H1 (cell line): ENCODE data around the gene VTN. TPM values are rescaled to one million over a fixed set of nuclear protein-coding genes. Genes with fewer than 3 reads are reported as not detected.

Experiments
- CTCF ChIA-PET: fragments of 300-600 bp; sonication (Branson Sonifier 250); formaldehyde crosslinking; loops from one replicate; lab custom pipeline; 2021; ENCODE audit not compliant: partially characterized antibody; lab: Charles Lee
- POLR2A ChIA-PET: fragments of 300-600 bp; sonication (Branson Sonifier 250); formaldehyde crosslinking; loops from one replicate; lab custom pipeline; 2021; ENCODE audit warnings: inconsistent platforms; ENCODE audit not compliant: partially characterized antibody; lab: Charles Lee
- DNase-seq, 2 experiments: peaks; one replicate each; pipeline versions ENCODE4 v3.0.0 to v3.0.0-alpha.2; 2010 to 2022; ENCODE audit warnings: low spot score in 2 of 2, low read depth in 1 of 2, mixed read lengths in 1 of 2
- FAIRE-seq: peaks from 2 replicates; lab custom pipeline; 2011; peaks lifted over from hg19 to GRCh38; lab: Jason Lieb, UNC
- H2AFZ ChIP-seq: 2 replicates; pipeline ENCODE4 v1.8.1; 2012; ENCODE audit warnings: low read length, inconsistent platforms
- H2AK5ac ChIP-seq: 2 replicates; pipeline ENCODE4 v1.6.1; 2013; ENCODE audit warnings: low read depth, low read length
- H2BK120ac ChIP-seq: replicated peaks from 2 replicates; pipeline ENCODE3; 2013; ENCODE audit warnings: low read depth, low read length, inconsistent platforms
- H2BK12ac ChIP-seq: 2 replicates; pipeline ENCODE4 v1.6.1; 2013; ENCODE audit warnings: low read depth, low read length
- H2BK15ac ChIP-seq: 2 replicates; pipeline ENCODE4 v1.6.1; 2013; ENCODE audit warnings: low read length
- H2BK20ac ChIP-seq: 2 replicates; pipeline ENCODE4 v1.6.1; 2013; ENCODE audit warnings: low read length
- H2BK5ac ChIP-seq: 2 replicates; pipeline ENCODE4 v1.6.1; 2013; ENCODE audit warnings: low read depth, low read length
- H3K14ac ChIP-seq: 2 replicates; pipeline ENCODE4 v1.6.1; 2013; ENCODE audit warnings: inconsistent platforms; ENCODE audit not compliant: insufficient read length
- H3K18ac ChIP-seq: 2 replicates; pipeline ENCODE4 v1.6.1; 2013; ENCODE audit warnings: low read length; ENCODE audit errors: extremely low read depth
- H3K23ac ChIP-seq: 2 replicates; pipeline ENCODE4 v1.6.1; 2013; ENCODE audit warnings: inconsistent platforms; ENCODE audit not compliant: insufficient read length
- H3K23me2 ChIP-seq: 2 replicates; pipeline ENCODE4 v1.6.1; 2013; ENCODE audit warnings: low read depth, low read length
- H3K27ac ChIP-seq: 2 replicates; pipeline ENCODE4 v1.6.1; 2011; ENCODE audit warnings: low read depth, low read length, inconsistent platforms
- H3K27me3 ChIP-seq, 4 experiments: replicated peaks in 1 of 4; 1 replicate in 1 of 4; 2 replicates in 3 of 4; pipeline versions ENCODE4 v1.6.1 to v1.8.1; 2011 to 2013; ENCODE audit warnings: low read length in 3 of 4, mild to moderate bottlenecking in 3 of 4, inconsistent platforms in 2 of 4, mixed read lengths in 2 of 4, moderate library complexity in 1 of 4; ENCODE audit not compliant: control insufficient read depth in 3 of 4, insufficient read depth in 3 of 4; ENCODE audit errors: extremely low read depth in 1 of 4
- H3K36me3 ChIP-seq, 4 experiments: 2 replicates each; pipeline versions ENCODE4 v1.6.1 to v1.8.1; 2011 to 2013; ENCODE audit warnings: mild to moderate bottlenecking in 4 of 4, low read length in 3 of 4, moderate library complexity in 2 of 4, control low read depth in 1 of 4, inconsistent platforms in 1 of 4; ENCODE audit not compliant: insufficient read depth in 4 of 4, control insufficient read depth in 2 of 4
- H3K4ac ChIP-seq: replicated peaks from 2 replicates; pipeline ENCODE3; 2013; ENCODE audit warnings: low read length, low read depth, mixed read lengths, inconsistent platforms; ENCODE audit not compliant: insufficient read length
- H3K4me1 ChIP-seq, 4 experiments: replicated peaks in 1 of 4; 1 replicate in 1 of 4; 2 replicates in 3 of 4; pipeline versions ENCODE4 v1.6.1 to v1.8.1; 2011 to 2013; ENCODE audit warnings: low read length in 3 of 4, inconsistent platforms in 2 of 4, mixed read lengths in 1 of 4; ENCODE audit not compliant: insufficient read depth in 4 of 4, control insufficient read depth in 3 of 4
- H3K4me2 ChIP-seq, 2 experiments: 2 replicates each; pipeline versions ENCODE4 v1.6.1 to v1.8.1; 2011 to 2013; ENCODE audit warnings: low read depth in 2 of 2, low read length in 2 of 2, control low read depth in 1 of 2, inconsistent platforms in 1 of 2, mild to moderate bottlenecking in 1 of 2; ENCODE audit not compliant: insufficient read depth in 1 of 2
- H3K4me3 ChIP-seq, 4 experiments: fragments of 200-600, 300-600 bp in 1 of 4; sonication (generic), shearing (Covaris generic), sonication (Bioruptor Twin) in 1 of 4; 2 replicates each; pipeline versions ENCODE4 v1.5.1 to v1.8.1; 2011 to 2016; ENCODE audit warnings: low read length in 4 of 4, low read depth in 3 of 4, control low read depth in 2 of 4, inconsistent platforms in 2 of 4, mild to moderate bottlenecking in 2 of 4, mixed read lengths in 1 of 4, moderate library complexity in 1 of 4; ENCODE audit not compliant: insufficient read depth in 2 of 4; ENCODE audit errors: extremely low read depth in 1 of 4
- H3K56ac ChIP-seq: replicated peaks from 2 replicates; pipeline ENCODE3; 2013; ENCODE audit warnings: low read depth, mild to moderate bottlenecking, mixed read lengths, low read length, inconsistent platforms; ENCODE audit not compliant: insufficient read length
- H3K79me1 ChIP-seq: 2 replicates; pipeline ENCODE4 v1.6.1; 2013; ENCODE audit warnings: low read depth, low read length, control low read depth
- H3K79me2 ChIP-seq, 2 experiments: 2 replicates each; pipeline versions ENCODE4 v1.6.1 to v1.8.1; 2012 to 2013; ENCODE audit warnings: low read length in 2 of 2, mild to moderate bottlenecking in 2 of 2, inconsistent platforms in 1 of 2; ENCODE audit not compliant: insufficient read depth in 2 of 2, control insufficient read depth in 1 of 2
- H3K9ac ChIP-seq, 4 experiments: replicated peaks in 1 of 4; 1 replicate in 1 of 4; 2 replicates in 3 of 4; pipeline versions ENCODE4 v1.6.1 to v1.8.1; 2011 to 2013; ENCODE audit warnings: low read depth in 3 of 4, low read length in 3 of 4, control low read depth in 2 of 4, mild to moderate bottlenecking in 2 of 4, moderate library complexity in 2 of 4, inconsistent platforms in 1 of 4; ENCODE audit errors: extremely low read depth in 1 of 4
- H3K9me3 ChIP-seq, 2 experiments: 2 replicates each; pipeline versions ENCODE4 v1.6.1 to v1.8.1; 2012 to 2013; ENCODE audit warnings: mild to moderate bottlenecking in 2 of 2, moderate library complexity in 2 of 2, control low read depth in 1 of 2, inconsistent platforms in 1 of 2, low read depth in 1 of 2, low read length in 1 of 2, mixed read lengths in 1 of 2; ENCODE audit not compliant: insufficient read depth in 2 of 2
- H4K20me1 ChIP-seq, 2 experiments: replicated peaks in 1 of 2; 2 replicates each; pipeline versions ENCODE3 to v1.8.1; 2011 to 2013; ENCODE audit warnings: inconsistent platforms in 2 of 2, low read length in 2 of 2, mild to moderate bottlenecking in 1 of 2; ENCODE audit not compliant: insufficient read depth in 2 of 2, control insufficient read depth in 1 of 2
- H4K5ac ChIP-seq: 2 replicates; pipeline ENCODE4 v1.6.1; 2013; ENCODE audit warnings: low read length, low read depth, mixed read lengths, inconsistent platforms; ENCODE audit not compliant: insufficient read length
- H4K8ac ChIP-seq: 2 replicates; pipeline ENCODE4 v1.8.0; 2013; ENCODE audit warnings: mild to moderate bottlenecking, moderate library complexity, low read length, inconsistent platforms; ENCODE audit not compliant: insufficient read depth; ENCODE audit errors: extremely low read depth
- H4K91ac ChIP-seq: replicated peaks from 2 replicates; pipeline ENCODE3; 2013; ENCODE audit warnings: low read length, mixed read lengths, inconsistent platforms; ENCODE audit not compliant: insufficient read length
- ASH2L ChIP-seq: fragments of 200-600, 300-600 bp; sonication (generic); IDR thresholded peaks from one replicate; pipeline ENCODE4 v1.7.1; 2017; ENCODE audit warnings: low read length
- CBX5 ChIP-seq: fragments of 300-800, 300-1000 bp; sonication (generic); IDR thresholded peaks from 2 replicates; pipeline ENCODE4 v1.7.1; 2016; ENCODE audit warnings: antibody characterized with exemption, low read length, low read depth
- CHD2 ChIP-seq: IDR thresholded peaks from 2 replicates; pipeline ENCODE4 v1.6.1; 2012; ENCODE audit warnings: low read length, improper control_type of control experiment
- CTCF ChIP-seq, 3 experiments: IDR thresholded peaks; 1 replicate in 2 of 3; 2 replicates in 1 of 3; pipeline versions ENCODE4 v1.5.1 to v1.6.1; 2011; ENCODE audit warnings: low read length in 3 of 3, mild to moderate bottlenecking in 3 of 3, inconsistent platforms in 2 of 3, low read depth in 1 of 3, moderate library complexity in 1 of 3; ENCODE audit not compliant: insufficient read depth in 1 of 3; ENCODE audit errors: control extremely low read depth in 1 of 3
- EGR1 ChIP-seq: IDR thresholded peaks from 2 replicates; pipeline ENCODE4 v1.6.1; 2011; ENCODE audit warnings: low read depth, low read length, borderline replicate concordance
- RBBP5 ChIP-seq: IDR thresholded peaks from 2 replicates; pipeline ENCODE4 v1.7.1; 2012; ENCODE audit warnings: low read depth, mild to moderate bottlenecking, inconsistent platforms, low read length, moderate library complexity, borderline replicate concordance
- RFX5 ChIP-seq: IDR thresholded peaks from 2 replicates; pipeline ENCODE4 v1.6.1; 2011; ENCODE audit warnings: low read depth, low read length, improper control_type of control experiment, borderline replicate concordance
- SP4 ChIP-seq: IDR thresholded peaks from 2 replicates; pipeline ENCODE4 v1.6.1; 2012; ENCODE audit warnings: low read length, inconsistent platforms
- TAF1 ChIP-seq: IDR thresholded peaks from 2 replicates; pipeline ENCODE4 v1.6.1; 2011; ENCODE audit warnings: mild to moderate bottlenecking, low read depth, low read length
- WGBS, 2 experiments: shearing (Covaris generic) in 1 of 2; methylation state at CpG; one replicate each; pipeline versions ENCODE4 v1.1.6 to v1.1.7; 2013 to 2015; ENCODE audit warnings: low lambda C conversion rate in 2 of 2, mixed read lengths in 2 of 2, inconsistent platforms in 1 of 2, low coverage in 1 of 2, missing lambda C conversion rate in 1 of 2; ENCODE audit not compliant: insufficient replicate concordance in 2 of 2, insufficient coverage in 1 of 2, insufficient read length in 1 of 2; ENCODE audit errors: extremely low coverage in 1 of 2, missing lambda C conversion rate in 1 of 2; 5-methylcytosine and 5-hydroxymethylcytosine counted together
- polyA plus RNA-seq, 7 experiments: library from polyadenylated mRNA; depleted of rRNA in 3 of 7; stranded (reverse) in 5 of 7; unstranded in 2 of 7; fragments of >200 nt in 5 of 7; fragments of 200-250 nt in 2 of 7; gene quantifications; 1 replicate in 5 of 7; 2 replicates in 1 of 7; 4 replicates in 1 of 7; pipeline versions ENCODE4 v1.2.1 to v1.2.3, GENCODE V29; 2011 to 2013; ENCODE audit warnings: missing spikeins in 2 of 7, mixed read lengths in 2 of 7
- total RNA-seq: library from RNA; stranded (reverse); fragmentation: NEBNext Ultra II Directional; extraction: Animal tissue kit (Norgen Biotek cat#: 25700); gene quantifications from 2 replicates; pipeline ENCODE4 v1.2.1, GENCODE V29; 2021

VTN gene
- total and polyA plus RNA-seq, 2 of the 8 experiments (the other 6 are each of a cell fraction or from before 2014, with no cell fraction given): 0.18 TPM; not detected in 1

- Histone ChIP-seq H4K91ac (no peak overlapping the region), H4K20me1 (peaks cover 3 to 15% of the 10 kb centered on the region in 2 experiments), H3K23ac (no peak overlapping the region), H4K8ac (no peak overlapping the region), H3K4me2 (peak overlapping the region; percentile 81 to 99), H3K9me3 (no peaks in the 10 kb centered on the region), H3K4me3 (peak overlapping the region; percentile 63 to 90 (median 70); a peak in 7 of 8 replicates), H3K23me2 (peaks cover 11% of the 10 kb centered on the region), H2BK12ac (no peak overlapping the region), H2BK20ac (no peak overlapping the region), H2BK5ac (no peak overlapping the region), H3K4ac (no peak overlapping the region), H2AFZ (no peak overlapping the region), H3K79me1 (no peaks in the 10 kb centered on the region), H4K5ac (no peak overlapping the region), H3K9ac (peak overlapping the region in 2 of 4 experiments; percentile 1 to 85; a peak in 4 of 7 replicates), H3K36me3 (peaks cover 0 to 5% (median 1%) of the 10 kb centered on the region in 4 experiments; a peak in 4 of 8 replicates), H3K27ac (no peak overlapping the region), H3K14ac (no peak overlapping the region), H3K56ac (no peak overlapping the region), H3K18ac (no peak overlapping the region), H2BK120ac (no peak overlapping the region), H3K27me3 (peaks cover 0 to 3% (median 0%) of the 10 kb centered on the region in 4 experiments; a peak in 1 of 7 replicates), H2BK15ac (no peak overlapping the region), H2AK5ac (no peak overlapping the region), H3K4me1 (peaks cover 7 to 26% (median 13%) of the 10 kb centered on the region in 4 experiments), H3K79me2 (peaks cover 40 to 64% of the 10 kb centered on the region in 2 experiments)
- FAIRE-seq: no peak
- no peak for DNase-seq
- CTCF ChIA-PET: interaction anchor here (1.1 to 1.9 kb wide), 6 partner anchors 9 to 95 kb away, joined by 3 to 7 read pairs (median 4); partner anchors contain the start of genes IFT20 and TNFAIP1
- POLR2A ChIA-PET: interaction anchor here (0.6 to 4.1 kb wide), 11 partner anchors 8 to 515 kb away, joined by 3 to 30 read pairs (median 5); partner anchors contain the start of genes IFT20 and TNFAIP1
- 64% methylated on average over 8 of the region's 8 CpGs; no CpG with 5 or more reads in 1 of the 2 experiments for WGBS, 2 experiments
- TF ChIP-seq TAF1 (no peak), RFX5 (no peak), CHD2 (no peak), ASH2L (no peak), CBX5 (no peak), EGR1 (no peak), CTCF (IDR thresholded peaks at IDR 0.05; ENCODE audit: control extremely low read depth in 1 of 3, insufficient read depth in 1 of 3, low read depth in 1 of 3, low read length in 3 of 3) (no peak), SP4 (no peak), RBBP5 (no peak)
Observed at GRCh38 chr17:28320215-28321061, 49.7 kb downstream of the VTN start.
